Activated T-helper 1 cell treated with Interleukin-2 at 50 U/mL for 16 hours (primary cell): Measurements from ENCODE around the gene ANTKMT.

Source experiments
- DNase-seq: peaks from one replicate; pipeline ENCODE4 v3.0.0-alpha.2; 2020; ENCODE audit warnings: low read depth

The ANTKMT gene

DNA sequence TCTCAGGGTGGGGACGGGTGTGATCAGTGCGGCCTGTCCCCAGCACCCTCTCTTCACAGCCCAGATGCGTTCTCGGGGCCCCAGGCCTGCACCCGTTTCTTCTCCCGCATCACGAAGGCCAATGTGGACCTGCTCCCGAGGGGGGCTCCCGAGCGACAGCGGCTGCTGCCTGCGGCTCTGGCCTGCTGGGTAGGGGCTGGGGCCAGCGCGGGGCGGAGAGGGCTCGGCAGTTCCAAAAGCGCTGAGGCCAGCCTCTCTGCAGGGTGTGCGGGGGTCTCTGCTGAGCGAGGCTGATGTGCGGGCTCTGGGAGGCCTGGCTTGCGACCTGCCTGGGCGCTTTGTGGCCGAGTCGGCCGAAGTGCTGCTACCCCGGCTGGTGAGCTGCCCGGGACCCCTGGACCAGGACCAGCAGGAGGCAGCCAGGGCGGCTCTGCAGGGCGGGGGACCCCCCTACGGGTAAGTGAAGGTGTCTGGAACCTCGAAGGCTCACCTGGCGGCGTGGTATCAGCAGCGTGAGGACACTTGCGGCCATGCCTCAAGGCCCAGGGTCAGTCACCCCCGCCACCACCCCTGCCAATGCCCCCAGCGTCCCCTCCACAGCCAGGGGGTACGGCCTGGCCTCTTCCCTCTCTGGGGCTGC, 44.0 kb downstream of the ANTKMT start:
- no peak for DNase-seq

- no peak for DNase-seq
Measured at GRCh38 chr16:765488-765865, 44.5 kb downstream of the ANTKMT start.

DNA sequence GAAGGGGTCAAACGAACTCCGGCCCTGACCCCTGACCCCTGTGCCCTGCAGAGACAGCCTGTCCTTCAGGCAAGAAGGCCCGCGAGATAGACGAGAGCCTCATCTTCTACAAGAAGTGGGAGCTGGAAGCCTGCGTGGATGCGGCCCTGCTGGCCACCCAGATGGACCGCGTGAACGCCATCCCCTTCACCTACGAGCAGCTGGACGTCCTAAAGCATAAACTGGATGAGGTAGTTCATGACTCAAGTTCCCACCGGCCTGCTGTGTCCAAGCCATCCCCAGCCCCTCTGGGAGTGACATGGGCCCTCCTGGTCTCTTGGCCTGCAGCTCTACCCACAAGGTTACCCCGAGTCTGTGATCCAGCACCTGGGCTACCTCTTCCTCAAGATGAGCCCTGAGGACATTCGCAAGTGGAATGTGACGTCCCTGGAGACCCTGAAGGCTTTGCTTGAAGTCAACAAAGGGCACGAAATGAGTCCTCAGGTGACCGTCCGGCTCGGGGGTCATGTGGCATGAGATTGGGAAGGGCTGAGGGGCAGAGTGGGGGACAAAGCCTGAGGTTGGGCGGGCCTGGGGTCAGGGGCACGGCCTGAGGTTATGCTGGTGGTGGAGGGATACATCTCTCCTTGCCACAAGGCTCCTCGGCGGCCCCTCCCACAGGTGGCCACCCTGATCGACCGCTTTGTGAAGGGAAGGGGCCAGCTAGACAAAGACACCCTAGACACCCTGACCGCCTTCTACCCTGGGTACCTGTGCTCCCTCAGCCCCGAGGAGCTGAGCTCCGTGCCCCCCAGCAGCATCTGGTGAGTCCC, 45.3 kb downstream of the ANTKMT start:
- DNase-seq, result no peak

DNA sequence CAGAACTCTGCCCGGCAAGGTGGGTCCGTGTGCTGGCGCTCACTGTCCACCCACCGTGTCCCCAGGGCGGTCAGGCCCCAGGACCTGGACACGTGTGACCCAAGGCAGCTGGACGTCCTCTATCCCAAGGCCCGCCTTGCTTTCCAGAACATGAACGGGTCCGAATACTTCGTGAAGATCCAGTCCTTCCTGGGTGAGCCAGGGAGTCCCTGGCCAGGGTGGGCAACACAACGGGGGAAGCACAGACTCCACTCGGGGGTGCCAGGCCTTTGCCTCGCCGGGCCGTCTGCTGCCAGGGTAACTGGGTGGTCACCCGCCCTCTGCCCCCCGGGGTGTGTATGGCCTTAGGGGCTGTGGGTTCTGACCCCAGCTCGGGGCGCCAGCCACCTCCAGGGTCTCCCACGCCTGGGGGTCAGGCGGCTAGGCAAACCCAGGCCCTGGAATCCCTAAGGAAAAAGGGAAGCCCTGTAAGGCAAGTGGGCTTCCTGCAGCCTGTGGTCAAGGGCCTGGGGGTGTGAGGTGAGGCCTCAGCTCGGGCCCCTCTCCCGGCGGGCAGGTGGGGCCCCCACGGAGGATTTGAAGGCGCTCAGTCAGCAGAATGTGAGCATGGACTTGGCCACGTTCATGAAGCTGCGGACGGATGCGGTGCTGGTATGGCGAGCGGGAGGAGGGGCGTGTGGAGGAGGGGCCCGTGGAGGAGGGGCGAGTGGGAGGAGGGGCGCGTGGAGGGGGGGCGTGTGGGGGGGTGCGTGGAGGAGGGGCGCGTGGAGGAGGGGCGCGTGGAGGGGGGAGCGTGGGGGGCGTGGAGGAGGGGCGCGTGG, 46.1 kb downstream of the ANTKMT start:
- DNase-seq, result no peak

DNA sequence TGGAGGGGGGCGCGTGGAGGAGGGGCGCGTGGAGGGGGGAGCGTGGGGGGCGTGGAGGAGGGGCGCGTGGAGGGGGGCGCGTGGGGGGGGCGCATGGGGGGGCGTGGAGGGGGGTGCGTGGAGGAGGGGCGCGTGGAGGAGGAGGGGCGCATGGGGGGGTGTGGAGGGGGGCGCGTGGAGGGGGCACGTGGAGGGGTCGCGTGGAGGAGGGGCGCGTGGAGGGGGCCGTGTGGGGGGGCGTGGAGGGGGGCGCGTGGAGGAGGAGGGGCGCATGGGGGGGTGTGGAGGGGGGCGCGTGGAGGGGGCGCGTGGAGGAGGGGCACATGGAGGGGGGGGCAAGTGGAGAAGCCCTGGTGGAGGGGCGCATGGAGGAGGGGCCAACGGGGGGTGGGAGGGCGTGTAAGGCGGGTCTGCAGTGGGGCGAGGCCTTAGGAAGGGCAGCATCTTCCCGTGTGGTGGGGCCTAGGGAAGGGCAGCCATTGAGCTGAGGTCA, 46.8 kb downstream of the ANTKMT start:
- DNase-seq, result no peak

DNA sequence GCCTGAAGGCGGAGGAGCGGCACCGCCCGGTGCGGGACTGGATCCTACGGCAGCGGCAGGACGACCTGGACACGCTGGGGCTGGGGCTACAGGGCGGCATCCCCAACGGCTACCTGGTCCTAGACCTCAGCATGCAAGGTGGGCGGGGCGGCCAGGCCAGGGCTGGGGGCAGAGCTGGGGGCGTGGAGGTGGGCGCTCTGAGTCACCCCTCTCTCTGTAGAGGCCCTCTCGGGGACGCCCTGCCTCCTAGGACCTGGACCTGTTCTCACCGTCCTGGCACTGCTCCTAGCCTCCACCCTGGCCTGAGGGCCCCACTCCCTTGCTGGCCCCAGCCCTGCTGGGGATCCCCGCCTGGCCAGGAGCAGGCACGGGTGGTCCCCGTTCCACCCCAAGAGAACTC, 47.5 kb downstream of the ANTKMT start:
- no peak for DNase-seq

GRCh38 chr16:769184-769784, 48.3 kb downstream of the ANTKMT start:
- no peak for DNase-seq

- DNase-seq, result no peak
Measured at GRCh38 chr16:769934-770333, 49.0 kb downstream of the ANTKMT start.

DNA sequence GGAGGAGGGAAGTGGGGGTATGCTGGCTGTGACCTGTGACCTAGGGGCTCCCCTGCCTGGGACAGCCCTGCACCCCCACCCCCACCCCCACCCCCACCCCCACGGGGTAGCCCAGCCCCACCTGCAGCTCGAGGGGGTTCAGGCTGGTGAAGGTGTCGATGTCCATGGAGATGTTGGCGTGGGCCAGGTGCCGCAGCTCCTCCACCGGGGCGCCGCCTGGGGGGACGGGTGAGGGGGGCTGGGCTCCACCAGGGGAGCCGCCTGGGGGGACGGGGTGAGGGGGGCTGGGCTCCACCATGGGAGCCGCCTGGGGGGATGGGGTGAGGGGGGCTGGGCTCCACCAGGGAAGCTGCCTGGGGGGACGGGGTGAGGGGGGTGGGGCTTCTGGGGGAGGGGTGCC, 49.5 kb downstream of the ANTKMT start:
- no peak for DNase-seq
